ENCODE results near the gene ZNF668.

ZNF668 gene

GRCh38 chr16:31031276-31031675 is 42.8 kb downstream of the ZNF668 start:
- Histone ChIP-seq H3K4me3 (replicated peaks; ENCODE audit: insufficient read depth, low read length) (no peak overlapping the region), H3K27me3 (ENCODE audit: insufficient read depth, poor library complexity, severe bottlenecking) (no peaks in the 10 kb centered on the region), H3K27ac (replicated peaks) (no peak overlapping the region)
- DNase-seq (ENCODE audit: low read depth in 1 of 2, low spot score in 1 of 2), result no peak
- TF ChIP-seq, protein P1, sequence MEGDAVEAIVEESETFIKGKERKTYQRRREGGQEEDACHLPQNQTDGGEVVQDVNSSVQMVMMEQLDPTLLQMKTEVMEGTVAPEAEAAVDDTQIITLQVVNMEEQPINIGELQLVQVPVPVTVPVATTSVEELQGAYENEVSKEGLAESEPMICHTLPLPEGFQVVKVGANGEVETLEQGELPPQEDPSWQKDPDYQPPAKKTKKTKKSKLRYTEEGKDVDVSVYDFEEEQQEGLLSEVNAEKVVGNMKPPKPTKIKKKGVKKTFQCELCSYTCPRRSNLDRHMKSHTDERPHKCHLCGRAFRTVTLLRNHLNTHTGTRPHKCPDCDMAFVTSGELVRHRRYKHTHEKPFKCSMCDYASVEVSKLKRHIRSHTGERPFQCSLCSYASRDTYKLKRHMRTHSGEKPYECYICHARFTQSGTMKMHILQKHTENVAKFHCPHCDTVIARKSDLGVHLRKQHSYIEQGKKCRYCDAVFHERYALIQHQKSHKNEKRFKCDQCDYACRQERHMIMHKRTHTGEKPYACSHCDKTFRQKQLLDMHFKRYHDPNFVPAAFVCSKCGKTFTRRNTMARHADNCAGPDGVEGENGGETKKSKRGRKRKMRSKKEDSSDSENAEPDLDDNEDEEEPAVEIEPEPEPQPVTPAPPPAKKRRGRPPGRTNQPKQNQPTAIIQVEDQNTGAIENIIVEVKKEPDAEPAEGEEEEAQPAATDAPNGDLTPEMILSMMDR (IDR thresholded peaks at IDR 0.05; ENCODE audit: insufficient read depth, low read length), result no peak
- no peak for TF ChIP-seq GABPA (IDR thresholded peaks at IDR 0.05; ENCODE audit: low read depth)
- no peak for TF ChIP-seq SPI1 (IDR thresholded peaks at IDR 0.05; ENCODE audit: borderline replicate concordance, low read depth)
- TF ChIP-seq POLR2AphosphoS5 (IDR thresholded peaks at IDR 0.05; ENCODE audit: low read depth), result no peak
- TF ChIP-seq REST (IDR thresholded peaks at IDR 0.05; ENCODE audit: insufficient replicate concordance, low read depth), result no peak

GRCh38 chr16:31029272-31029671 is 44.8 kb downstream of the ZNF668 start:
- H3K27me3 ChIP-seq (ENCODE audit: insufficient read depth, poor library complexity, severe bottlenecking), result no peaks in the 10 kb centered on the region
- H3K4me3 ChIP-seq (replicated peaks; ENCODE audit: insufficient read depth, low read length), result no peak overlapping the region
- TF ChIP-seq REST (IDR thresholded peaks at IDR 0.05; ENCODE audit: insufficient replicate concordance, low read depth) (no peak), GABPA (IDR thresholded peaks at IDR 0.05; ENCODE audit: low read depth) (no peak), POLR2AphosphoS5 (IDR thresholded peaks at IDR 0.05; ENCODE audit: low read depth) (no peak), SPI1 (IDR thresholded peaks at IDR 0.05; ENCODE audit: borderline replicate concordance, low read depth) (no peak)
- TF ChIP-seq, protein P1 (IDR thresholded peaks at IDR 0.05; ENCODE audit: insufficient read depth, low read length), result no peak

GRCh38 chr16:31025339-31025738 is 48.7 kb downstream of the ZNF668 start:
- H3K27me3 ChIP-seq (ENCODE audit: insufficient read depth, poor library complexity, severe bottlenecking), result no peaks in the 10 kb centered on the region
- H3K27ac ChIP-seq (replicated peaks), result no peak overlapping the region
- DNase-seq (ENCODE audit: low read depth in 1 of 2, low spot score in 1 of 2), result no peak
- no peak for TF ChIP-seq SPI1 (IDR thresholded peaks at IDR 0.05; ENCODE audit: borderline replicate concordance, low read depth)
- TF ChIP-seq, protein P1 (IDR thresholded peaks at IDR 0.05; ENCODE audit: insufficient read depth, low read length), result no peak
- TF ChIP-seq GABPA (IDR thresholded peaks at IDR 0.05; ENCODE audit: low read depth), result no peak
- no peak for TF ChIP-seq POLR2AphosphoS5 (IDR thresholded peaks at IDR 0.05; ENCODE audit: low read depth)
- TF ChIP-seq REST (IDR thresholded peaks at IDR 0.05; ENCODE audit: insufficient replicate concordance, low read depth), result no peak
- H3K4me3 ChIP-seq (replicated peaks; ENCODE audit: insufficient read depth, low read length), result no peak overlapping the region

More at GRCh38 chr16:31029272-31029671, 44.8 kb downstream of the ZNF668 start:
- no peak overlapping the region for H3K27ac ChIP-seq (replicated peaks)
- no peak for DNase-seq (ENCODE audit: low read depth in 1 of 2, low spot score in 1 of 2)

All from HL-60 (cell line).